NCI-H526 treated with DMSO at 0.1 percent for 48 hours (cell line): ENCODE results near the gene GGT5.
"Not testable (repeated sequence)": the region's sequence is repeated elsewhere in the genome, so short reads cannot be mapped to it uniquely, and the experiment has no call there.

Experiments used
- DNase-seq: peaks from one replicate; lab custom pipeline; 2025; lab: John Stamatoyannopoulos, UW

Gene GGT5

GRCh38 chr22:24201681-24202614, 42.9 kb downstream of the GGT5 start:
- DNase-seq = no peak

- DNase-seq = no peak
These were observed 44.2 kb downstream of the GGT5 start for GRCh38 chr22:24200619-24201212.

DNA sequence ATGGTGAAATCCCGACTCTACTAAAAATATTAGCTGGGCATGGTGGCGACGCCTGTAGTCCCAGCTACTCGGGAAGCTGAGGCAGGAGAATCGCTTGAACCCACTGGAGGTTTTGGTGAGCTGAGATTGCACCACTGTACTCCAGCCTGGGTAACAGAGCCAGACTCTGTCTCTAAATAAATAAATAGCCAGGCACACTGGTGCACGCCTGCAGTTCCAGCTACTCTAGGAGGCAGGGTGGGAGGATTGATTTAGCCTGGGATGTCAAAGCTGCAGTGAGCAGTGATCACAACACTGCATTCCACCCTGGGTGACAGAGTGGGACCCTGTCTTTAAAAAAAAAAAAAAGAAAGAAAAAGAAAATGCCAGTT, 46.2 kb downstream of the GGT5 start:
- DNase-seq = no peak

DNA sequence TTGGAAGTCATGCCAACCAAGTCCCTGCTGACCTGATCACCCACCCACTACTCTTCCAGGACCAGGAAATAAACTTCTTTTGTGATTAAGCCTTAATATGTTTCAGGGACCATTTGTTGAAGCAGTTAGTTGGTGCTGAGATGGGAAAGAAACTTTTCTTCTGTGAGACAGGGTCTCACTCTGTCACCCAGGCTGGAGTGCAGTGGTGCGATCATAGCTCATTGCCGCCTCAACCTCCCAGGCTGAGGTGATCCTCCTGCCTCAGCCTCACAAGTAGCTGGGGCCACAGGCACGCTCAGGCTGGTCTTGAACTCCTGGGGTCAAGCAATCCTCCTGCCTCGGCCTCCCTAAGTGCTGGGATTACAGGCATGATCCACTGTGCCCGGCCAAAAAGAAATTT, 53.0 kb downstream of the GGT5 start:
- no peak for DNase-seq

DNA sequence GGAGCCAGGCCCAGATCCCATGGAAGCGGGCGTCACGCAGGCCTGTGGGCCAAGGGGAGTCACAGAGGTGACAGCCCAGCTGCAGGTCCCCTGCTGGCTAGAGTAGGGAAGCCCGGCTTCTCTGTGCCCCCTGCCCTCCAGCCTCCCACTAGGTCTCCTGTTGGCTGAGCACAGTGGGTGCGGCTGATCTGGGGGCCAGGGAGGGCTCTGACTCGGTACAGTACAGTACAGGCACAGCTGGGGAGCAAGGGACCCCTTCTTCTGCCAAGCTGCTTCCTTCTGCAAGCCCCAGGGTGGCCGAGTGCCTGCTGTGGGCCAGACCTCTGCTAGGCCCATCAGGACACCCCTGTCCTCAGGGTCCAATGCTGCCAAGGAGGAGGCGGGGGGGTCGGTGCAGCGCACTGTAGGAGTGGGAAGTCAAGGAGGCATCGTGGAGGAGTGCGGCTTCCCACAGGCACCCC, 53.5 kb downstream of the GGT5 start:
- DNase-seq = no peak

GRCh38 chr22:24190596-24191208, 54.2 kb downstream of the GGT5 start:
- no peak for DNase-seq

DNA sequence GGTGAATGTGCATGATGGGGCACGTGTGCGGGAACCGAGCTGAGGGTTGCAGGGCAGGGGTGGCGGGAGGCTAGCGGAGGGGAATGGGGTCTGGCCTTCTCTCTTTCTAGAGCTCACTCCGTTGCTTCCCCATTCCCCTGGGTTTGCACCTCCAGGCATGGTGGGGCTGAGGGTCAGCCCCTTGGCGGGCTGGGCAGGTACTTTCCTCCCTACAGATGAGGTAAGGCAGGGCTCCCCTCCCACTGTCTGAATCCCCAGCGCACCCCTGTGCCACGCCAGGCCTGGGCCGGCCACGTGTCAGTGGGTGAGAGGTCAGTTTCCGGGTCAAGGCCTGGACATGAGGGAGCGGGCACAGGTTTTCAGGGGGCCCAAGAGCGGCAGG, 54.7 kb downstream of the GGT5 start:
- DNase-seq = no peak

DNA sequence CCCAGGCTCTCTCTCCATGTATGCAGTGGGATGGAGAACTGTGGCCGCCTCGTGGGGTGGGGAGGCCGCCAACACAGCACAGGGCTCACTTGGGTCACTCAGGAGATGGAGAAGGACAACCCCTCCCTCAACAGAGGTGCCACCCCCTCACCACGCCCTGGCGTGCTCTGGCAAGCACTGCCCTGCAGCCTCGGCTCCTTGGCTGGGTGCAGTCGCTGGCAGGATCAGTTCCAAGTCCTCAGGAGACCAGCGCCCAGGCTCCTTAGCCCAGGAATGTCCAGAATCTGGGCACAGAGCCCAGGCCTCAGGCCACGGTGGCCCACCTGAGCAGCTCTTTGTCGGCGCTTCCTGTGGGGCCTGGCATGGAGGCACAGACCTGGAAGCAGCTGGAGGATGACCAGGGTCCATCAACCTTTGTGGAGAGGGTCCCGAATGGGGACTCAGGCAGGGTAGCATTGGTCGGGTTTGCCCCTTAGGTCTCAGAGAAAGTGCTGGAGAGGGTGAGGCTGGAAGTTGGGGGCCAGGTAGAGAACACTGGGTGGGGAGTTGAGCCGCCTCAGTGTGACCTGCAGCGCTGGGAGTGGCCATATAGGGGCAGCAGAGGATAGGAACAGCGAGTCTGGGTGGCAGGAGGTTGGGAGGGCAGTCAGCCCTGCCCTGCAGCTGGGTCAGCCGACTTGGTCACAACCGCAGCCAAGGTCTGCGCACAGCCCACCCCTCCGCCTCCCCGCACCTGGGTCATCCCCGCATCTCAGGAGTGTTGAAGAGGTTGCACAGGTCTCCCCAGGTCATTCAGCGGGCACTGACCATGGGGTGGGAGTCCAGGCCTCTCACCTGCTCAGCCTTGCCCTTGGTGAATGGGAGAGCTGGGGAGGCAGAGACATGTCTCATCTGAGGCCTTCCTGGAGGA, 55.4 kb downstream of the GGT5 start:
- DNase-seq = no peak

DNA sequence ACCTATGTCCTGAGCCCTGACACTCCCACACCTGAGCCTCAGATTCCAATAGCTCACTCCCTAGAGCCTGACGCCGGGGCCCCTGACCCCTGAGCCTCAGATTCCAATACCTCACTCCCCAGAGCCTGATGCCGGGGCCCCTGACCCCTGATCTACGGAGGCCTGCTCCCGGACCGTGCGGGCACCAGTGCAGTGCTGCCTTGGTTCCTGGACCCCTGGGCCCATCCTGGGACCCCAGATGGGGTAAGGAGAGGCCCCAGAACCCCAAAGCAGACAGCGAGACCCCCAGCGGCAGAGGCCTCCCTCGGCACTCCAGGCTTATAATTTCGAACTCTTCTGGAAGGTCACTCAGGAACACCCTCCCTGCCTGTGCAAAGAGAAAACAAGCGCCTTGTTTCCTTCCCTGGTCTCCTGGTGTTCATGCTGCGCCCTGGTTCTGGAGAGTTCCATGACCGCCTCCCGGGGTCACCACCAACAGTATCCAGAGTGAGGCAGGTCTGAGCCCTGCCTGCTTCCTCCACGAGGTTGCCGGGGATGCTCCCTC, 56.1 kb downstream of the GGT5 start:
- DNase-seq = no peak

GRCh38 chr22:24187731-24188644, 56.9 kb downstream of the GGT5 start:
- no peak for DNase-seq

- no peak for DNase-seq
These were observed 57.8 kb downstream of the GGT5 start for GRCh38 chr22:24186892-24187670.

DNA sequence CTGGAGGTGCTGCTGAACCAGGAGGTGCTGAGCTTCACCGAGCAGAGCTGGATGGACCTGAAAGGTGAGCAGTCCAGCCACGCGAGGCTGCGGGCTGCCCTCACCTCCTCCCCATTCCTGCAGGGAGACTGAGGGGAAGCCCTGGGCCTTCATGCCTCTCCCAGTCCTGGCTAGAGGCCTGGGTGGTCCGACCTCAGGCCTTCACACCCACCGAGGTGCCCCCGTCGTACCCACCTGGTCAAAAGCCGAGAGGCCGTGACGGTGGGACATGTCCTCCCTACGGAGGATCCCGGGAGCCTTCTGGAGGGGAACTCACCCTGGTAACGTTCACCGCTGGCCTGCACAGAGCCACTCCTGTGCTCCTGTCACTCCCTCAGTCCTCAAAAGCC, 58.5 kb downstream of the GGT5 start:
- DNase-seq = no peak

DNA sequence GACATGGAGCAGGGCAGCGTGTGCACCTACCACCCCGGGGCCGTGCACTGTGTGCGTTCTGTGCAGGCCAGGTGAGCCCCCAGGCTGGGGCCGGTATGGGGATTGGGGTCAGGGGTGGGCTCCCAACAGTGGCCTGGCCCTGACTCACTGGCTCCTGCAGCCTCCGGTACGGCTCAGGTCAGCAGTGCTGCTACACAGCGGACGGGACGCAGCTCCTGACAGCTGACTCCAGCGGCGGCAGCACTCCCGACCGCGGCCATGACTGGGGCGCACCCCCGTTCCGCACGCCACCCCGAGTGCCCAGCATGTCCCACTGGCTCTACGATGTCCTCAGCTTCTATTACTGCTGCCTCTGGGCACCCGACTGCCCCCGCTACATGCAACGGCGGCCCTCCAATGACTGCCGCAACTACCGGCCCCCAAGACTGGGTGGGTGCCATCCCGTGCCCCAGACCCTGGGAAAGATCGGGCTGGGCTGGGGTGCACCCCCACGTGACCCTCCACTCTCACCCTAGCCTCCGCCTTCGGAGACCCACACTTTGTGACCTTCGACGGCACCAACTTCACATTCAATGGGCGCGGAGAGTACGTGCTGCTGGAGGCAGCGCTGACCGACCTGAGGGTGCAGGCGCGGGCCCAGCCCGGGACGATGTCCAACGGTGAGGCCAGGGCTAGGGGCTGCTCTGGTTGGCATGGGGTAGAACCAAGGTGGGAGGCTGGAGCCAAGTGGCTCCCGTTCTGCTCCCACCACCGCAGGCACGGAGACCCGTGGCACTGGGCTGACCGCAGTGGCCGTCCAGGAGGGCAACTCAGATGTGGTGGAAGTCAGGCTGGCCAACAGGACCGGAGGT, 59.2 kb downstream of the GGT5 start:
- no peak for DNase-seq

DNA sequence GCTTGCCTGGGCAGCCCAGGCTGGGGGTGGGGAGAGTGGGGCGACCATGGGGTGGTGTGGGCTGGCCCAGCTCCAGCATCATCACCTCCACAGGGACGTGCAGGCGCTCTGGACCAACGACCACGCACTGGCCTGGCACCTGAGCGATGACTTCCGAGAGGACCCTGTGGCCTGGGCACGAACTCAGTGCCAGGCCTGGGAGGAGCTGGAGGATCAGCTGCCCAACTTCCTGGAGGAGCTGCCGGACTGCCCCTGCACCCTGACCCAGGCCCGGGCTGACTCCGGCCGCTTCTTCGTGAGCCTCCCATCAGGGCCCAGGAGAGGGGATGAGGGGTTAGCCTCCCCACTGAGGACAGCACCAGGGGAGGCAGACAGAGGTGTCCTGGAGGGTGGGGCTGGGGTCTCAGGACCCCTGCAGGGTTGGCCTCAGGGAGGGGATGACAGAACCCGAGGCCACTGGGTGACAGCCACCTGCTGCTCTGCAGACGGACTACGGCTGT, 59.8 kb downstream of the GGT5 start:
- no peak for DNase-seq

DNA sequence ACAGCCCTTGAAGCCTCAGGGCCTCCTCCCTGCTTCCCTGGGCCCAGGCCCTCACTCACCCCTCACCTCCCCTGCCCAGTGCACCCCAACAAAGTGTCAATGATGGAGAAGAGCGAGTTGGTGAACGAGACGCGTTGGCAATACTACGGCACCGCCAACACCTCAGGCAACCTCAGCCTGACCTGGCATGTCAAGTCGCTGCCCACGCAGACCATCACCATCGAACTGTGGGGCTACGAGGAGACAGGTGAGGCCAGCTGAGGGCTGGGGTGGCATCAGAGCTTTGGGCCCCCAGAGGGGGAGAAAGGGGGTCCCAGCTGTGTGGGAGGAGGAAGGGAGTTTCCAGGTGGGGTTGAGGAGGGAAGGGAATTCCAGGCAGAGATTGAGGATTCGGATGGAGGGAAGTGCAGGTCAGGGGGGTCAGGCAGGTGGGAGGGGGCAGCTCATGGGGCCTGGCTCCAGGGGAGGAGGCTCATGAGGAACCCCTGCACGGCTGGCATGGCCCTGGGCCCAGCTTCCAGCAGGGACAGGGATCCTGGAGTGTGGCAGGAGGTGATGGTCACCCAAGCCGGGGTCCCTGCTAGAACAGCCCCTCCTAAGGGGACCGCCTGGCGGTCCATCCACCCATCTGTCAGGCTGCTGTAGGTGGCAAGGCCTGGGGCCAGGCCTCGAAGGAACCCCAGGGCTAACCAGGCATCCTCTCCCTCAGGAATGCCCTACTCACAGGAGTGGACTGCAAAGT, 60.7 kb downstream of the GGT5 start:
- no peak for DNase-seq

DNA sequence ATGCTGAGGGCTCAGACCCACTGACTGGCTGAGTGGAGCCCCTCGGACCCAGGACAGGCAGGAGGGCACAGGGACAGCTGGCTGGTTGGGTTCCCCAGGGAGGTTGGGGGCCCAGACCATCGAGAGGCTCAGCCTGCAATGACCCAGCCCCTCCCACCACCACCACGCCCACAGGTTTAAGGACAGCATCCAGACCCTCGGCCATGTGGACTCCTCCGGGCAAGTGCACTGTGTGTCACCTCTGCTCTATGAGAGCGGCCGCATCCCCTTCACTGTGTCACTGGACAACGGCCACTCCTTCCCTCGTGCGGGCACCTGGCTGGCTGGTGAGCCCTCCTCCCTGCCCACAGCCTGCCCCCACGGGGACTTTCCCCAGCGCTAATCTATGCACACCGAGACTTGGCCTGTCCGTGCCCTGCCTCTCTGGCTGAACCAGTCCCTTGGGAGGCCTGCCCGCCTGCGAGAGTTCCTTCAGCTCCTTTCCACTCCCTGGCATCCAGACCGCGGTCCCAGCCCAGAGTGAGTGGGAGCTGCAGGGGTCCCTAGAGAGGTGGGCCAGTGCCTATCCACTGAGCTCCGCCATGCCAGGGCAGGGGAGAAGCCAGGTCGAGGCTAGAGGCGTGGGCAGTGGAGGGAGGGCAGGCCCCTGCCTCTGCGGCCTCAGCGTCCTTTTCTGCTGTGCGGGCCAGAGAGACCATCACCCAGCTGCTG, 61.4 kb downstream of the GGT5 start:
- DNase-seq = no peak

DNA sequence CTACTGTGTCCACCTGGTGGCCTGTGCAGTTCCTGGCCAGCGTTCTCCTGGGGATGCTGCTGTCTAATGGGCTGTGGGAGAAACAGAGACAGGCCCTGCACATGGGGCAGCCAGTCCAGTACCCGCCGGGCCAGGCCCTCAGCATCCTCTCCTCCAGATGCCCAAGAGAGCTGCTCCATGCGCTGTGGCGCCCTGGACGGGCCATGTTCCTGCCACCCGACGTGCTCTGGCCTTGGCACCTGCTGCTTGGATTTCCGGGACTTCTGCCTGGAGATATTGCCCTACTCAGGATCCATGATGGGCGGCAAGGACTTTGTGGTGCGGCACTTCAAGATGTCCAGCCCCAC, 62.0 kb downstream of the GGT5 start:
- not testable (repeated sequence) for DNase-seq
